NCI-H1092 (cell line): Measurements from ENCODE around the gene FBXO10.
"Not testable (repeated sequence)": the region's sequence is repeated elsewhere in the genome, so short reads cannot be mapped to it uniquely, and the experiment has no call there.

Experiments
- DNase-seq: peaks from one replicate; lab custom pipeline; 2025; lab: John Stamatoyannopoulos, UW

Gene FBXO10

DNA sequence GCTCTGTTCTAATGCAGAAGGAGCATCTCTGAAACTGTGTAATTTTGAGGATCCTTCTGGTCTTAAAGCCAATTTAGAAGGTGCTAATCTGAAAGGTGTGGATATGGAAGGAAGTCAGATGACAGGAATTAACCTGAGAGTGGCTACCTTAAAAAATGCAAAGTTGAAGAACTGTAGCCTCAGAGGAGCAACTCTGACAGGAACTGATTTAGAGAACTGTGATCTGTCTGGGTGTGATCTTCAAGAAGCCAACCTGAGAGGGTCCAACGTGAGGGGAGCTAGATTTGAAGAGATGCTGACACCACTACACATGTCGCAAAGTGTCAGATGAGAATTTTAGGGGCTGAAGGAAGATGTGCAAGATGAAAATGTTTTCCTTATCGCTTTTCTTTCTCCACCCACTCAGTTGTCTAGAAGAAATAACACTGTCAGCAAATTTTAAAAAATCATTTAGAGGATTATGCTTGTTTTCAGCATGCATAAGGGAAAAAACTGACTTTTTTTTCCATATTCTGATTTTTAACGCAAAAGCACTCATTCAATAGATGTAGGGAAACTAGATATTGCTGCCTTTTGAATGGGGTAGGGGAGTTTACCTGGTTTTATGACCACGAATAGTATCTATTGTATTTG, 98.1 kb downstream of the FBXO10 start:
- not testable (repeated sequence) for DNase-seq

GRCh38 chr9:37477443-37477842, 98.7 kb downstream of the FBXO10 start:
- DNase-seq, result not testable (repeated sequence)

DNA sequence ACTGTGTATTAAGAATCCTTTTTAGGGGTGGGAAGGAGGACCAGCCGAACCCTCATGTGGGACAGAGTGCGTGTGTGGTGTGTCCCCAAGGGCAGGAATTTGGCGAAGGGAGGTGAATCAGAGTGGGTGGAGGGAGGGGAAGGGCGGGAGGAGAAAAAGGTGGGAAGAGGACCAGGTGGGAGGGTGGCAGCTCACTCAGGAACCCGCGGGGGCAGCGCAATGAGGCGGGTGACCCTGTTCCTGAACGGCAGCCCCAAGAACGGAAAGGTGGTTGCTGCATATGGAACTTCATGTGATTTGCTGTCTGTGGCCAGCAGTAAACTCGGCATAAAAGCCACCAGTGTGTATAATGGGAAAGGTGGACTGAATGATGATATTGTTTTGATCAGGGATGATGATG, 99.2 kb downstream of the FBXO10 start:
- no peak for DNase-seq

DNA sequence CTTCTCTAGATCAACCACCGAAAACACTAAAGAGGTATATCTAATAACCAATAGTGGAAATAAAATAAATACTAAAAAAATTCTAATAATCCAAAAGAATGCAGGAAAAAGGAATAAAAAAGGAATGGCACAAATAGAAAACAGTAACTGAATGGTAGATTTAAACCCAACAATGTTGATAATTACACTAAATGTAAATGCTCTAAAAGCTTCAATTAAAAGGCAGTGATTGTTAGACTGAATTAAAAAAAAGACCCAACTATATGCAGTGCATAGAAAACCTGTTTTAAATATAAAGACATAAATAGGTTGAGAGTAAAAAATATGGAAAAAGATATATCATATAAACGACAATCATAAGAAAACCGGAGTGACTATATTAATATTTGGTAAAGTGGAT, 101.7 kb downstream of the FBXO10 start:
- no peak for DNase-seq

GRCh38 chr9:37473982-37474381, 102.2 kb downstream of the FBXO10 start:
- not testable (repeated sequence) for DNase-seq

GRCh38 chr9:37471942-37472684, 104.1 kb downstream of the FBXO10 start:
- no peak for DNase-seq

- no peak for DNase-seq
Observed at GRCh38 chr9:37468620-37469019, 107.6 kb downstream of the FBXO10 start.

DNA sequence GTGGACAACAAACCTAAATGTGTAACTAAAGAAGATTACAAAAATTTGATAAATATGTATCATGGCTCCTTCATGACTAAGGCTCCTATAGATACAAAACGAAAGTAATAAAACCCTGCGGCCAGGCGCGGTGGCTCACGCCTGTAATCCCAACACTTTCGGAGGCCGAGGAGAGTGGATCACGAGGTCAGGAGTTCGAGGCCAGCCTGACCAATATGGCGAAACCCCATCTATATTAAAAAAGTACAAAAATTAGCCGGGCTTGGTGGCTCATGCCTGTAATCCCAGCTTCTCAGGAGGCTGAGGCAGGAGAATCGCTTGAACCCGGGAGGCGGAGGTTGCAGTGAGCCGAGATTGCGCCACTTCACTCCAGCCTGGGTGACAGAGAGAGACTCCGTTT, 108.7 kb downstream of the FBXO10 start:
- DNase-seq, result not testable (repeated sequence)

DNA sequence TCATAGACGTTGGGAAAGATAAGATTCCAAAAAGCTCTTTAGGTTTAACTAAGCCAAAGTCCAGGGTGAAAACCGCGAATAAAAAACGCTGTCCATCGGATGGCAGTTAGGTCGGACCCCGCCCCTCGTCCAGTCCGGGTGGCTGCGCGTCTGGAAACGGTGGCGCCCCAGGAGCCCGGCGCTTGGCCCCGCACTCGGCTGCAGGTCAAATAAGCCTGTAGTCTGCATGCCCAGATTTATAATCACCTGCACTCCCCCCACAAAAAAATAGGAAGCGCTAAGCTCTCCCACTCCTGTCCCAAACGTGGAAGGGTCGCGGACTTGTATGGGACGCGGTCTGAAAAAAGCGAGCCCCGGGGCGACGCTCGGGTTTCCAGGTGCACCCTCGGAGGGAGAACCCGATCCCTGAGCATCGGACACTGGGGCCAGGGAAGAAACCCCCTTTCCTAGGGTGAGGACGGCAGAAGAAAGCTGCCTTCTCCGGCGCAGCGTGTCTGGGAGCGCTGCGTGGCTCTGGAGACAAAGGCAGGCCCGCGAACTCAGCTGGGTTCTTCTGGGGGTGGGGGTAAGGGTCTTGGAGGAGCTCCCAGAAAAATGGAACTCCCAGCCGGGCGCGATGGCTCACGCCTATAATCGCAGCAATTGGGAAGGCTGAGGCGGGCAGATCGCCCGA, 110.0 kb downstream of the FBXO10 start:
- peak; percentile 74 for DNase-seq

- peak; percentile 100 for DNase-seq
Observed at GRCh38 chr9:37465249-37466036, 110.7 kb downstream of the FBXO10 start, which contains the start of gene ZBTB5. TSS of gene ZBTB5 (minus strand) at chr9:37465450. CDS start at chr9:37442551, 22,899 bp downstream.

DNA sequence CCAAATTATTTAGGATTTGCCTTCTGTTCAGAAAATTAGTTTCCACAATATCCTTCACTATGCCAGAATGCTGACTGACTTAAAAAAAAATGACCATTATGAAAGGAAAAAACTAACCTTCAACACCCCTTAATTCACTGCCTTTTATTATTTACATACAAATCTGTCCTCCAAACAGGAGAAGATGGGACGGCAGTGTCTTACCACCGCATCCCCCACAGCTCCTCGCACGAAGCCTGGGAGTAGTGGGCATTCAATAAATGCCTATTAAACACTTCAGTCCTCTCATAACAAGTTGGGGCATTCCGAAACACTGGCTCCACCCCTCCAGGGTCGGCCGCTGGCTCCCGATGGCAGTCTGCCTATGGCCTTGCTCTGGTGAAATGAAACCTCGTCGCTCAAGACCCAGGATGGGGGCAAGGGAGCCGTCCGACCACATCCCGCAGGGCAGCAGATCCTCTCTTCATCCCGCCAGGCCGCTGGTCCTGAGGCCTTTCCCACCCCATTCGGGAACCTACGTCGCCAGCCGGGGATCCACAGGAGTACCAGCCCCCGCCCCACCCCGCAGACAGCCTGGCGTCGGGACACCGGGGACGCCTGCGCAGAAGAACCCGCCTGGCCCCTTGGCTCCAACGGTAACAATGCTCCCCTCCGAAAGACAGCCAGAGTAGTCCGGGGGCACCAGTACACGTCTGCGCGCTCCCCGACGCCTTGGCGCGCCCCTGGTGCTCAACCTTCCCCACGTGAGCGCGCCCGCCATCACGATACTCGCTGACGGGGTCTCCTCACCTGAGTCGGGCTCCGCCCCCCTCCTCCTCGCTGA, 111.5 kb downstream of the FBXO10 start:
- peak; percentile 94 for DNase-seq

GRCh38 chr9:37464006-37464405, 112.2 kb downstream of the FBXO10 start:
- DNase-seq, result no peak
